Pancreas (tissue), 8 donors: Measurements from ENCODE around the gene RANBP2. TPM values are rescaled to one million over a fixed set of nuclear protein-coding genes. Genes with fewer than 3 reads are reported as not detected.

Experiments used
- polyA plus RNA-seq, 2 donors: library from polyadenylated mRNA; stranded (reverse); fragments of 200-250 nt; gene quantifications; one replicate each; pipeline ENCODE4 v1.2.3, GENCODE V29; 2013
- total RNA-seq, 6 donors: library from RNA; stranded (reverse); fragmentation: NEBNext Ultra II Directional in 4 of 6; extraction: Animal tissue kit (Norgen Biotek cat#: 25700) in 4 of 6; gene quantifications; one replicate each; pipeline versions ENCODE4 v1.2.1 to v1.2.4, GENCODE V29; 2021 to 2023
- donor health status: healthy with polysubstance abuse.
- donor health status: DM: no; HTN: no; CAD: no; lungs with moderate emphysema.
- donor health status: DM: no; HTN: no; CAD: no.
- donor health status: Bipolar disorder and iron deficiency.
- donor health status: DM: yes; HTN: yes; CAD: no.
- donor health status: DM: no; HTN: no; CAD: no.
- donor health status: DM: no; HTN: no; CAD: no.
- donor health status: DM: yes; HTN: yes; CAD: no.

Gene RANBP2
- total and polyA plus RNA-seq, 8 donors, result 8.4 to 53.5 (median 38.1) TPM

Other genes starting within 250 kb of the RANBP2 start
- gene LIMS1, start 185.0 kb upstream of the RANBP2 start, total RNA-seq, result 10 to 100 TPM; 16.3 to 45.7 (median 18.2) TPM
- 1 to 10 TPM; 7.9 to 9.4 TPM for gene LIMS1, start 185.0 kb upstream of the RANBP2 start, polyA plus RNA-seq
- gene CCDC138, start 67.3 kb downstream of the RANBP2 start, total RNA-seq, result 1 to 10 TPM; 1.0 to 2.0 (median 1.7) TPM
- 1 to 10 TPM in 1 of 2 donors, under 1 TPM in 1; 0.72 to 1.4 TPM for gene CCDC138, start 67.3 kb downstream of the RANBP2 start, polyA plus RNA-seq